NCI-H345 (cell line): Measurements from ENCODE around the gene TOX2.

Experiments used
- DNase-seq: peaks from one replicate; lab custom pipeline; 2025; lab: John Stamatoyannopoulos, UW

Gene TOX2

GRCh38 chr20:43999848-44000247 is 85.2 kb downstream of the TOX2 start:
- no peak for DNase-seq

- no peak for DNase-seq
Measured at GRCh38 chr20:44001667-44002596, 87.3 kb downstream of the TOX2 start.

GRCh38 chr20:44002861-44003260 is 88.2 kb downstream of the TOX2 start:
- DNase-seq = no peak

GRCh38 chr20:44003609-44004008 is 89.0 kb downstream of the TOX2 start:
- no peak for DNase-seq

GRCh38 chr20:44004306-44004915 is 89.8 kb downstream of the TOX2 start:
- DNase-seq = no peak

- DNase-seq = no peak
Measured at GRCh38 chr20:44005661-44006060, 91.0 kb downstream of the TOX2 start.

GRCh38 chr20:44006126-44006525 is 91.5 kb downstream of the TOX2 start:
- no peak for DNase-seq

GRCh38 chr20:44006578-44006977 is 91.9 kb downstream of the TOX2 start:
- no peak for DNase-seq

GRCh38 chr20:44008806-44009678 is 94.4 kb downstream of the TOX2 start:
- peak; percentile 38 for DNase-seq

GRCh38 chr20:44009679-44009992 is 95.0 kb downstream of the TOX2 start:
- no peak for DNase-seq

- DNase-seq = peak; percentile 11
Measured at GRCh38 chr20:44010162-44010704, 95.6 kb downstream of the TOX2 start.

GRCh38 chr20:44011251-44011940 is 96.7 kb downstream of the TOX2 start:
- DNase-seq = no peak

- no peak for DNase-seq
Measured at GRCh38 chr20:44012466-44013226, 98.0 kb downstream of the TOX2 start.

- DNase-seq = no peak
Measured at GRCh38 chr20:44014807-44015732, 100.4 kb downstream of the TOX2 start.

- no peak for DNase-seq
Measured at GRCh38 chr20:44015733-44016103, 101.1 kb downstream of the TOX2 start.

GRCh38 chr20:44016525-44016924 is 101.9 kb downstream of the TOX2 start:
- no peak for DNase-seq

GRCh38 chr20:44017211-44017610 is 102.6 kb downstream of the TOX2 start:
- DNase-seq = no peak

GRCh38 chr20:44017905-44018258 is 103.2 kb downstream of the TOX2 start:
- no peak for DNase-seq

GRCh38 chr20:44018259-44018941 is 103.7 kb downstream of the TOX2 start:
- peak; percentile 99 for DNase-seq
